NCI-H2029 (cell line): ENCODE data around the gene MCM5.

Experiments
- DNase-seq: peaks from one replicate; lab custom pipeline; 2025; lab: John Stamatoyannopoulos, UW

Gene MCM5

GRCh38 chr22:35403356-35403755 is 3.4 kb downstream of the MCM5 start:
- DNase-seq = no peak

DNA sequence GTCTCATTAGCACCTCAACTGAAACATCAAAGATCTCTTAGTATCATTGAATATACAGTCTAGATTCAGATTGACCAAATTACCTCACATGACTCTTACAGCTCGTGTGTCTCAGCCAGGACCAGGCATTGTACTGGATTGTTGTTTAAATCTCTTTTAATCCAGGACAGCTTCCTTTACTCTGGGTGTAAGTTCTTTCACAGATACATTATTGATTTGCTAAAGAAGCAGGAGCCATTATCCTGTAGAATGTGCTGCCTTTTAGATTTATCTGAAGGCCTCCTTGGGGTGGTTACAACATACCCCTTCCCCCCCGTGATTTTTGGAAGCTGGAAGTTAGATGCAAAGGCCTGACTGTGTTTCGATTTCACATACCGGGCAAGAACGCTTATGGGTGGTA is 4.2 kb downstream of the MCM5 start:
- DNase-seq = no peak

- DNase-seq = no peak
Observed at GRCh38 chr22:35406443-35406842, 6.5 kb downstream of the MCM5 start.

GRCh38 chr22:35407362-35407761 is 7.4 kb downstream of the MCM5 start:
- DNase-seq = no peak

DNA sequence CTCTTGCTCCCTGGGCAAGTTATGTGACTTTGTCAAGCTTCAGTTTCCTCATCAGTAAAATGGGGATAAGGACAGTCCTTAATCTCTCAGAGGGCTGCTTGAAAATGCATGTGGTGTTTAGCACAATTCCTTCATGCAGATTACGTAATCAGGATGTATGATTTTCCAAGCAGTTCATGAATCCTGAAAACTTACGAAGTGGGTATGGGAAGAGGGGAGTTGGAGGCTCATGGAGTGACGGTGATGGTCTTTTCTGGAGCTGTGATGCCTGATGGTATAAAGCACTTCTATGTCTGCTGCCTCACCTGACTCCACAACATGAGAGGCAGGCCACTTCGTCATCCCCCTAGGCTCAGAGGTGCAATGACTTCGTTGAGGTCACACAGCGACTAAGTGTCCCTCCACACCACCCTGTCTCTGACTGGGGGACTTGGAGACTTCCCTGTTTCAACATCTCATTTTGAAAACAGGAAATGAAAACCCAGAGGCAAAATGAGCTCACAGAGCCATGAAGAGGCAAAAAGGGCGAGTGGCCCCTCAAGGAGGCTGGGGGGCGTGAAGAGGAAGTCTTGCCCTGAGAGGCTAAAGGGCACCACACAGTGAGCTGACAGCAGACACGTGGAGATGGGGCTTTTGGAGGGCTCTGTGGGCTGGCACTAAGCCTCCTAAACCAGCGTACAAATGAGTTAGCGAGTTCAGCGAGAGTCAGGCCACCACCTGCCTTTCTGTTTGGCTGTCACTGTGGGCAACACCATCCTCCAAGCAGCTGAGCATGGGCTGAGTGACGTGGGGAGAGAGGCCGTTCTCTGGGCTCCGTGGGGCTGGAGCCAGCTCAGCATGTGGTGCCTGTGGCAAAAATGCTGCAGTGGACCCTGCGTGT is 10.1 kb downstream of the MCM5 start:
- DNase-seq = no peak

- no peak for DNase-seq
Observed at GRCh38 chr22:35410663-35411034, 10.7 kb downstream of the MCM5 start.

DNA sequence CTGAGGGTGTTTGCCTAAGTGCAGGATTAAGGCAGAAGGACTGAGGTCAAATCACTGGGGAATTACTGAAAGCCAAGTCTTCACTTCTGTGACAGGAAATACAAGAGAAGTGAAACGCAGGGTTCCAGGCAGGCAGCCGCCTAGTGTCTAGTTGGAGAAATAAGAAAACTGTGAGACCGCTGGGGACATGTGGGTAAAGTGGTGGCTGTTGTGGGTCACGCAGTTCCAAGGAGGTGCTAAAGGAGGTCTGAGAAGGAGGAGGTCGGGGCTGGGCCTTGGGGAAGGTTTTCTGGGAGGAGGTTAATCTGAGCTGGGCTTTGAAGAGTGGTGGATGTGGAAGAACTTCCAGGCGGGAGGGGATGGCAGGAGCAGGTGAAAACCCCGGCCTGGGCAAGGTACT is 11.2 kb downstream of the MCM5 start:
- no peak for DNase-seq

- DNase-seq = no peak
Observed at GRCh38 chr22:35413624-35414023, 13.7 kb downstream of the MCM5 start.

- no peak for DNase-seq
Observed at GRCh38 chr22:35417606-35418005, 17.7 kb downstream of the MCM5 start.

- no peak for DNase-seq
Observed at GRCh38 chr22:35418088-35418487, 18.1 kb downstream of the MCM5 start.

DNA sequence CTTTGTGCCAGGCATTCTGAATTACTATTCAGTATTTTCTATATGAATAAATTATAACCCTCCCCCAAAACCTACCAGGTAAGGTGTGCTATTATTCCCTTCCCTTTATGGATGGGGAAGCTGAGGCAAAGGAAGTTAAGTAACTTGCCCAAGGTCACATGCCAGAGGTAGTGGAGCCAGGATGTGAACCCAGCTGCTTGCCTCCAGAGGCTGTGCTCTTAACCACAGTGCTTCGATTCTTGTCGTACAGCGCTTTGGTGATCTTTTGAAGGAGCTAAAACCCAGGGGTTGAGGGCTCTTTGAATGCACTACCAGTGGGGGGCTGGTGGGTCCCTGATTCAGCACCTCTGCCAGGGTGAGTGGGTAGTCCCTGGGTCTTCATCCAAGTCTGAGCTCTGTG is 18.8 kb downstream of the MCM5 start:
- no peak for DNase-seq

- no peak for DNase-seq
Observed at GRCh38 chr22:35419756-35420155, 19.8 kb downstream of the MCM5 start.

GRCh38 chr22:35421121-35421520 is 21.2 kb downstream of the MCM5 start:
- DNase-seq = no peak

DNA sequence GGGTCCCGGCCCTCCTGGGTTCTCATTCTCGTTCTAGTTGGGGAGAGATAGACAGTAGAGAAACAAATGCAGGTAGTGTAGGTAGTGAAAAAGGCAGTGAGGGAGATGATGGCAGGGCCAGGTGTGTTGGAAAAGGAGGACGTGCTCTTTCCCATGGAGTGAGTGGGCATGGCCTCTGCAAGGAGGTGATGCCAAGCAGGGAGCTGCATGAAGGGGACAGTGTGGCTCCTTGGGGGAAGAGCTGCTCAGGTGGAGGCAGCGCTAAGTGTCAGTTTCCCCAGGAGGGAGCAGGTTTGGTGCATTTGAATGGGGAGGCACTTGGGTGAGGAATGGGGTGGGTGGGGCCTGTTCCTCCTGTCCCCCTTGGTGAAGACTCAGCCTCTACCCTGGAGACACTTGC is 22.2 kb downstream of the MCM5 start:
- DNase-seq = no peak

GRCh38 chr22:35422936-35423335 is 23.0 kb downstream of the MCM5 start:
- DNase-seq = no peak

- DNase-seq = no peak
Observed at GRCh38 chr22:35424081-35424480, 24.1 kb downstream of the MCM5 start.

DNA sequence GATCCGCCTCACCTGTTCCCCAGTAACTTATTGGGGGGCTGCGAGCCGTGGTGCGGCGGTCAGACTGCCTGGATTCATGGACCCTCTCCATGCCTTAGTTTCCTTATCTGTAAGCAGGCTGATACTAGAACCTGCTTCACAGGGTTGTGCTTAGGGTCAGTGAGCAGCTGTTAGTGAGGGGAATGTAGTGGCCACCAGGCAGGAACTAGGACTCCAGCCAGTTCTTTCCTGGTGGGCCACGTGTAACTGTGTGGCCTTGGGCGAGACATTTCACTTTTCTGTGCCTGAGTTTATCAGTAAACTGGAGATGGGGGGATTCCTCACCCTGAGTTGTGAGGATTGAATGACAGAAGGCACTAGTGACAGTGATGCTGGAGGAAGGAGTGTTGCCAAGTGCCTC is 24.8 kb downstream of the MCM5 start:
- no peak for DNase-seq

DNA sequence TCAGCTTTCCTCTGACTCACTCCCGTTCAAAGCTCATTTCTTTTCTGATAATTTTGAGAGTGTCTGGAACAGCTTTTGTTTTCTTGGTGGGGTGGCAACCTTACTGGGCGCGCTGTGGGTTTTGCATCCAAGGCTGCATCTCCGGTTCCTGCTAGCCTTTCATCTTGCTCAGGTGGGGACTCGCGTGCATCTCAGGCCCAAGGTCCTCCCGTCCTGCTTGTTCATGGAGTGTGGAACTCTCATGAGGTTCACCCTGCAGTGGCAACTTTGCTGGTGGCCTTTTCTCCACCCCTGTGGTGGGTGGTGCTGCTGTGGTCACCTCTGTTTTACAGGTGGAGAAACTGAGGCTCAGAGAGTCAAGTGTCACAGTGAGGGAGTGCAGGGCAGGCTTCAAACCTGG is 25.6 kb downstream of the MCM5 start:
- DNase-seq = no peak

DNA sequence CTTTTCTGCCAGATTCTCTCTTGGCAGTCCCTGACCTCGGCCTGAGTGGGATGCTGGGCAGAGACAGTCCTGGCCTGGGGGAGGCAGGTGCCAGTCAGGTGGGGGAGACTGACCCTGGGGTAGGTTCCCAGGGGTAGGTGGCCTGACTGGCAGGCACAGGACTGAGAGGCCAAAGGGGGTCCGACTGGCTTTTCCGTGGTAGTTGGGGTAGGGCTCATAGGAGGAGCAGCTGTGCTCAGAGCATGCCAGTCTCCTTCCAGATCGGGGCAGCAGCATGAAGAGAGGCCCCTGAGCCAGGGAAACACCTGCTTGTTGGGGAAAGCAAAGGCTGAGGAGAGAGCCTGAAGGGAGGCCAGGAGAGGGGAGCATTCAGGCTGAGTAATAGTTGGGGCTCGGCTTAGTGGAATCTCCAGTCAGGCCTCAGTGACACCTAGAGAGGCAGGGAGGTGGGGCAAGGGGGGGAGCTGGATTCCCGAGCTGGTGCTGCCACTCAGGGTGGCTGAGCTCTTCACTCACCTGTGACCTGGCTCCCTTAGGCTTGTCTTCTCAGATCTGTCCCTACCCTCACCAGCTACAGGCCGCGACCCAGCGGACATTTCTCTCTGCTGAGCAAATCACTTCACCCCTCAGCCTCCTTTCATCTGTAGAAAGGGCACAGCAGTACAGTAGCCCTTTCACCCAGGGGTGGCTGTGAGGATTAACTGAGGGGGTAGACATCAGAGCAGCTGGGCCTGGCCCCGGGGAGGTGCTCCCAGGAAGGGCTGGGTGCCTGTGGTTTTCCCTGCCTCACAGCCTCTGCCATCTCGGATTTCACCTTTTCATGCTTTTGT is 26.2 kb downstream of the MCM5 start:
- DNase-seq = no peak

- DNase-seq = peak; percentile 77
Observed at GRCh38 chr22:35426801-35427140, 26.8 kb downstream of the MCM5 start.

GRCh38 chr22:35430897-35431322 is 31.0 kb downstream of the MCM5 start:
- DNase-seq = peak; percentile 58

GRCh38 chr22:35431483-35432227 is 31.7 kb downstream of the MCM5 start:
- no peak for DNase-seq
